Cardiac fibroblast (primary cell): ENCODE results near the gene OBSCN.

Source experiments
- DNase-seq, 2 donors: peaks; one replicate each; pipeline versions ENCODE4 v3.0.0 to v3.0.0-alpha.2; 2010; ENCODE audit warnings: low read depth in 2 of 2
- H3K4me3 ChIP-seq, 2 donors: replicated peaks in 1 of 2; 1 replicate in 1 of 2; 2 replicates in 1 of 2; pipeline ENCODE4 v1.5.1; 2011; ENCODE audit warnings: low read depth in 2 of 2, low read length in 2 of 2, mild to moderate bottlenecking in 2 of 2, moderate library complexity in 1 of 2
- CTCF ChIP-seq: IDR thresholded peaks from one replicate; pipeline ENCODE4 v1.5.1; 2011; ENCODE audit warnings: low read depth, mild to moderate bottlenecking, low read length, inconsistent platforms

The OBSCN gene

DNA sequence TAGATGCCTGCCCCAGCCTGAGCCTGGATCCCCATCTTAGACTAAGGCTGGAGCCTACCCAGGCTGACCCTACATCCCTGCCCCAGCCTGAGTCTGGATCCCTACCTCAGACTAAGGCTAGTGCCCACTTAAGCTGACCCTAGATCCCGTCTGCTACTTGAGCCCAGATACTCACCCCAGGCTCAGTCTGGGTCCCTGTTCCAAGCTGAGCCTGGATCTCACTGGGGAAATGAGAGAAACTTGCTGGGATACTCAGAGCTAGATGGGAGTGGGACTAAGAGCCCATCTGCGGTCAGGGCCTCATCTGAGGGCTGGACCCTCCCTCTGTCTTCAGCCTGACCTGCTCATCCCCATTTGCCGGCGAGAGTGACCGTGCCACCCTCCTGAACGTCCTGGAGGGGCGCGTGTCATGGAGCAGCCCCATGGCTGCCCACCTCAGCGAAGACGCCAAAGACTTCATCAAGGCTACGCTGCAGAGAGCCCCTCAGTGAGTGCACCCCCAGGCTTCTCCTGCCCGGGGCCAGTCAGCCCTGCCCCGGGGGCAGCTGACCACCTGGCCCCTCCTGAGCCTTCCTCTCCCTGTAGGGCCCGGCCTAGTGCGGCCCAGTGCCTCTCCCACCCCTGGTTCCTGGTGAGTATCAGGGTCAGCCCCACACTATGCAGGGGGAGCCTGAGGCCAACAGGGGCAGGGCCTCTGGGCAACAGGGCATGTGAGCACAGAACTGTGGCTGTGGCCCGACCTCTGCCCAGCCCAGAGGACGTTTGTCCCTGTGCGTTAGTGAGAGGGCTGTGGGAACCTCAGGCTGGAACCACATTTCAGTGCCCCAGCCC, 162.0 kb downstream of the OBSCN start:
- no peak for DNase-seq
- H3K4me3 ChIP-seq: no peak overlapping the region
- TF ChIP-seq CTCF: no peak

GRCh38 chr1:228370439-228370940, 162.6 kb downstream of the OBSCN start:
- H3K4me3 ChIP-seq: no peak overlapping the region
- DNase-seq: no peak
- no peak for TF ChIP-seq CTCF

- TF ChIP-seq CTCF: no peak
- no peak for DNase-seq
- H3K4me3 ChIP-seq: no peak overlapping the region
These were observed 163.3 kb downstream of the OBSCN start for GRCh38 chr1:228370941-228371740.

GRCh38 chr1:228371741-228372182, 163.9 kb downstream of the OBSCN start:
- TF ChIP-seq CTCF: no peak
- H3K4me3 ChIP-seq: no peak overlapping the region
- DNase-seq: no peak

DNA sequence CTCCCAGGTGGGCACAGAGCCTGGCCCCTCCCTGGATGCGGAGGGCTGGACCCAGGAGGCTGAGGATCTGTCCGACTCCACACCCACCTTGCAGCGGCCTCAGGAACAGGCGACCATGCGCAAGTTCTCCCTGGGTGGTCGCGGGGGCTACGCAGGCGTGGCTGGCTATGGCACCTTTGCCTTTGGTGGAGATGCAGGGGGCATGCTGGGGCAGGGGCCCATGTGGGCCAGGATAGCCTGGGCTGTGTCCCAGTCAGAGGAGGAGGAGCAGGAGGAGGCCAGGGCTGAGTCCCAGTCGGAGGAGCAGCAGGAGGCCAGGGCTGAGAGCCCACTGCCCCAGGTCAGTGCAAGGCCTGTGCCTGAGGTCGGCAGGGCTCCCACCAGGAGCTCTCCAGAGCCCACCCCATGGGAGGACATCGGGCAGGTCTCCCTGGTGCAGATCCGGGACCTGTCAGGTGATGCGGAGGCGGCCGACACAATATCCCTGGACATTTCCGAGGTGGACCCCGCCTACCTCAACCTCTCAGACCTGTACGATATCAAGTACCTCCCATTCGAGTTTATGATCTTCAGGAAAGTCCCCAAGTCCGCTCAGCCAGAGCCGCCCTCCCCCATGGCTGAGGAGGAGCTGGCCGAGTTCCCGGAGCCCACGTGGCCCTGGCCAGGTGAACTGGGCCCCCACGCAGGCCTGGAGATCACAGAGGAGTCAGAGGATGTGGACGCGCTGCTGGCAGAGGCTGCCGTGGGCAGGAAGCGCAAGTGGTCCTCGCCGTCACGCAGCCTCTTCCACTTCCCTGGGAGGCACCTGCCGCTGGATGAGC, 164.5 kb downstream of the OBSCN start:
- DNase-seq: no peak
- no peak for TF ChIP-seq CTCF
- H3K4me3 ChIP-seq: no peak overlapping the region

- DNase-seq: no peak
- TF ChIP-seq CTCF: no peak
- no peak overlapping the region for H3K4me3 ChIP-seq
These were observed 165.3 kb downstream of the OBSCN start for GRCh38 chr1:228373004-228373680.
